HepG2 (cell line): Measurements from ENCODE around the gene PHLDB1. TPM values are rescaled to one million over a fixed set of nuclear protein-coding genes. Genes with fewer than 3 reads are reported as not detected.

Experiments
- FOXC1 ChIP-seq: sonication (generic); formaldehyde crosslinking; IDR thresholded peaks from 2 replicates; pipeline ENCODE4 v1.8.0; 2022; ENCODE audit warnings: mild to moderate bottlenecking, missing genetic modification reagents, borderline replicate concordance
- JUND ChIP-seq: sonication (generic); formaldehyde crosslinking; IDR thresholded peaks from 2 replicates; pipeline ENCODE4 v1.8.0; 2022; ENCODE audit warnings: mild to moderate bottlenecking, missing genetic modification reagents
- RARG ChIP-seq: sonication (generic); formaldehyde crosslinking; IDR thresholded peaks from 2 replicates; pipeline ENCODE4 v1.4.0; 2020; ENCODE audit warnings: low read depth, mild to moderate bottlenecking, missing genetic modification reagents
- RELA ChIP-seq: sonication (generic); formaldehyde crosslinking; IDR thresholded peaks from 2 replicates; pipeline ENCODE4 v1.4.0; 2020; ENCODE audit warnings: missing genetic modification reagents
- TEAD3 ChIP-seq: optimal IDR thresholded peaks from 2 replicates; pipeline ENCODE3; 2016; ENCODE audit warnings: borderline replicate concordance
- U2AF1 ChIP-seq: fragments of 200-400 bp; formaldehyde crosslinking; optimal IDR thresholded peaks from 2 replicates; pipeline ENCODE3; 2017; ENCODE audit warnings: mild to moderate bottlenecking, low read depth, low read length
- ZEB1 ChIP-seq: IDR thresholded peaks from 2 replicates; pipeline ENCODE4 v1.6.1; 2012; ENCODE audit warnings: mild to moderate bottlenecking, low read depth, inconsistent platforms; ENCODE audit not compliant: insufficient replicate concordance
- ZNF367 ChIP-seq: sonication (generic); formaldehyde crosslinking; IDR thresholded peaks from 2 replicates; pipeline ENCODE4 v1.4.0; 2020; ENCODE audit warnings: missing genetic modification reagents, borderline replicate concordance
- ZNF678 ChIP-seq: sonication (generic); formaldehyde crosslinking; IDR thresholded peaks from 2 replicates; pipeline ENCODE4 v1.4.0; 2020; ENCODE audit warnings: mild to moderate bottlenecking, missing genetic modification reagents
- polyA plus RNA-seq, 8 experiments: library from polyadenylated mRNA; depleted of rRNA in 3 of 8; stranded (reverse) in 7 of 8; unstranded in 1 of 8; fragments of >200 nt; fragmentation: Illumina TruSeq in 4 of 8; extraction: Trizol in 4 of 8; gene quantifications; 2 replicates each; pipeline versions ENCODE4 v1.2.1 to v1.2.3, GENCODE V29; 2011 to 2016; ENCODE audit warnings: low read depth in 4 of 8, missing spikeins in 1 of 8, mixed read lengths in 1 of 8; ENCODE audit not compliant: insufficient read depth in 1 of 8
- total RNA-seq, 5 experiments: library from RNA; depleted of rRNA; stranded (reverse); fragments of >200 nt; fragmentation: Illumina TruSeq; extraction: Trizol; gene quantifications; 2 replicates each; pipeline ENCODE4 v1.2.3, GENCODE V29; 2016; ENCODE audit warnings: low read depth in 1 of 5
- TF ChIP-seq, protein P1 (sequence below): sonication (generic); formaldehyde crosslinking; IDR thresholded peaks from 2 replicates; pipeline ENCODE4 v1.5.0; 2020; ENCODE audit warnings: mild to moderate bottlenecking, missing genetic modification reagents, borderline replicate concordance
- TF ChIP-seq, protein P2 (sequence below): sonication (generic); formaldehyde crosslinking; IDR thresholded peaks from 2 replicates; pipeline ENCODE4 v1.4.0; 2020; ENCODE audit warnings: mild to moderate bottlenecking, missing genetic modification reagents
- TF ChIP-seq, protein P3 (sequence below): sonication (generic); formaldehyde crosslinking; IDR thresholded peaks from 2 replicates; pipeline ENCODE4 v1.8.1; 2023; ENCODE audit warnings: mild to moderate bottlenecking, missing genetic modification reagents, borderline replicate concordance

Gene PHLDB1
- total and polyA plus RNA-seq, 2 of the 13 experiments (the other 11 are each of a cell fraction or from before 2014, with no cell fraction given), result 13.8 to 14.2 TPM

DNA sequence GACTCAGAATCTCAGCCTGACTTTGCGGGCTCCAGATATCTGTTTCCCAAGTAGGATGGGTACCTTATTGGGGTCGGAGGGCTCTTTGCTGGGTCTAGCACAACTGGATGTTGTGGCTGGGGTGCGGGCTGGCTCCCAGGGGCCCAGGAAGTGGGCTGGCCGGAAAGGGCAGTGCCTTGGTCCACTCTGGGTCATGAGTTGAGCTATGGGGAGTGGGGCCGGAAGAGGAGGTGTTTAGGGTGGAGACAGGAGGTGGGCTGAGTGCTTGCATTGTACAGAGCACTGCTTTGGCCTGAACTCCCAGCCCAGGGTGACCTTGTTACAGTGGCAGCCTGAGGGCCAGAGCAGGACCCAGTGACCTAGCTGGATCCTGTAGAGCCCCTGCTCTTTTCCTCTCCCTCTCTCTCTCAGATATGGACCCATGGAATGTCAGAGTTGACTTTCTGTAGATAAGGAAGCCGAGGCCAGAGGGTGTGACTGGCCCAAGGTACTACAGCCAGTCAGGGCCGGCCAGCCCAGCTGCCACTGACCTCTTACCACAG is 13.2 kb downstream of the PHLDB1 start (continued):
- no peak for TF ChIP-seq ZNF367 (CRISPR knock-in tag)
- no peak for TF ChIP-seq RELA (CRISPR knock-in tag)
- TF ChIP-seq ZNF678 (CRISPR knock-in tag), result 0 out of 2 replicates have a peak, but pooled peaks have one; percentile 60
- TF ChIP-seq, protein P1, sequence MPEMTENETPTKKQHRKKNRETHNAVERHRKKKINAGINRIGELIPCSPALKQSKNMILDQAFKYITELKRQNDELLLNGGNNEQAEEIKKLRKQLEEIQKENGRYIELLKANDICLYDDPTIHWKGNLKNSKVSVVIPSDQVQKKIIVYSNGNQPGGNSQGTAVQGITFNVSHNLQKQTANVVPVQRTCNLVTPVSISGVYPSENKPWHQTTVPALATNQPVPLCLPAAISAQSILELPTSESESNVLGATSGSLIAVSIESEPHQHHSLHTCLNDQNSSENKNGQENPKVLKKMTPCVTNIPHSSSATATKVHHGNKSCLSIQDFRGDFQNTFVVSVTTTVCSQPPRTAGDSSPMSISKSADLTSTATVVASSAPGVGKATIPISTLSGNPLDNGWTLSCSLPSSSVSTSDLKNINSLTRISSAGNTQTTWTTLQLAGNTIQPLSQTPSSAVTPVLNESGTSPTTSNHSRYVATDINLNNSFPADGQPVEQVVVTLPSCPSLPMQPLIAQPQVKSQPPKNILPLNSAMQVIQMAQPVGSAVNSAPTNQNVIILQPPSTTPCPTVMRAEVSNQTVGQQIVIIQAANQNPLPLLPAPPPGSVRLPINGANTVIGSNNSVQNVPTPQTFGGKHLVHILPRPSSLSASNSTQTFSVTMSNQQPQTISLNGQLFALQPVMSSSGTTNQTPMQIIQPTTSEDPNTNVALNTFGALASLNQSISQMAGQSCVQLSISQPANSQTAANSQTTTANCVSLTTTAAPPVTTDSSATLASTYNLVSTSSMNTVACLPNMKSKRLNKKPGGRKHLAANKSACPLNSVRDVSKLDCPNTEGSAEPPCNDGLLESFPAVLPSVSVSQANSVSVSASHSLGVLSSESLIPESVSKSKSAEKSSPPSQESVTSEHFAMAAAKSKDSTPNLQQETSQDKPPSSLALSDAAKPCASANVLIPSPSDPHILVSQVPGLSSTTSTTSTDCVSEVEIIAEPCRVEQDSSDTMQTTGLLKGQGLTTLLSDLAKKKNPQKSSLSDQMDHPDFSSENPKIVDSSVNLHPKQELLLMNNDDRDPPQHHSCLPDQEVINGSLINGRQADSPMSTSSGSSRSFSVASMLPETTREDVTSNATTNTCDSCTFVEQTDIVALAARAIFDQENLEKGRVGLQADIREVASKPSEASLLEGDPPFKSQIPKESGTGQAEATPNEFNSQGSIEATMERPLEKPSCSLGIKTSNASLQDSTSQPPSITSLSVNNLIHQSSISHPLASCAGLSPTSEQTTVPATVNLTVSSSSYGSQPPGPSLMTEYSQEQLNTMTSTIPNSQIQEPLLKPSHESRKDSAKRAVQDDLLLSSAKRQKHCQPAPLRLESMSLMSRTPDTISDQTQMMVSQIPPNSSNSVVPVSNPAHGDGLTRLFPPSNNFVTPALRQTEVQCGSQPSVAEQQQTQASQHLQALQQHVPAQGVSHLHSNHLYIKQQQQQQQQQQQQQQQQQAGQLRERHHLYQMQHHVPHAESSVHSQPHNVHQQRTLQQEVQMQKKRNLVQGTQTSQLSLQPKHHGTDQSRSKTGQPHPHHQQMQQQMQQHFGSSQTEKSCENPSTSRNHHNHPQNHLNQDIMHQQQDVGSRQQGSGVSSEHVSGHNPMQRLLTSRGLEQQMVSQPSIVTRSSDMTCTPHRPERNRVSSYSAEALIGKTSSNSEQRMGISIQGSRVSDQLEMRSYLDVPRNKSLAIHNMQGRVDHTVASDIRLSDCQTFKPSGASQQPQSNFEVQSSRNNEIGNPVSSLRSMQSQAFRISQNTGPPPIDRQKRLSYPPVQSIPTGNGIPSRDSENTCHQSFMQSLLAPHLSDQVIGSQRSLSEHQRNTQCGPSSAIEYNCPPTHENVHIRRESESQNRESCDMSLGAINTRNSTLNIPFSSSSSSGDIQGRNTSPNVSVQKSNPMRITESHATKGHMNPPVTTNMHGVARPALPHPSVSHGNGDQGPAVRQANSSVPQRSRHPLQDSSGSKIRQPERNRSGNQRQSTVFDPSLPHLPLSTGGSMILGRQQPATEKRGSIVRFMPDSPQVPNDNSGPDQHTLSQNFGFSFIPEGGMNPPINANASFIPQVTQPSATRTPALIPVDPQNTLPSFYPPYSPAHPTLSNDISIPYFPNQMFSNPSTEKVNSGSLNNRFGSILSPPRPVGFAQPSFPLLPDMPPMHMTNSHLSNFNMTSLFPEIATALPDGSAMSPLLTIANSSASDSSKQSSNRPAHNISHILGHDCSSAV (CRISPR knock-in tag), result no peak
- no peak for TF ChIP-seq U2AF1
- peak; percentile 44 for TF ChIP-seq ZEB1
- TF ChIP-seq, protein P2, sequence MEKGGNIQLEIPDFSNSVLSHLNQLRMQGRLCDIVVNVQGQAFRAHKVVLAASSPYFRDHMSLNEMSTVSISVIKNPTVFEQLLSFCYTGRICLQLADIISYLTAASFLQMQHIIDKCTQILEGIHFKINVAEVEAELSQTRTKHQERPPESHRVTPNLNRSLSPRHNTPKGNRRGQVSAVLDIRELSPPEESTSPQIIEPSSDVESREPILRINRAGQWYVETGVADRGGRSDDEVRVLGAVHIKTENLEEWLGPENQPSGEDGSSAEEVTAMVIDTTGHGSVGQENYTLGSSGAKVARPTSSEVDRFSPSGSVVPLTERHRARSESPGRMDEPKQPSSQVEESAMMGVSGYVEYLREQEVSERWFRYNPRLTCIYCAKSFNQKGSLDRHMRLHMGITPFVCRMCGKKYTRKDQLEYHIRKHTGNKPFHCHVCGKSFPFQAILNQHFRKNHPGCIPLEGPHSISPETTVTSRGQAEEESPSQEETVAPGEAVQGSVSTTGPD (CRISPR knock-in tag), result no peak
- TF ChIP-seq, protein P3, sequence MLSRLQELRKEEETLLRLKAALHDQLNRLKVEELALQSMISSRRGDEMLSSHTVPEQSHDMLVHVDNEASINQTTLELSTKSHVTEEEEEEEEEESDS, result no peak
- no peak for TF ChIP-seq JUND (CRISPR knock-in tag)
- TF ChIP-seq TEAD3, result peak; percentile 44
- TF ChIP-seq FOXC1, result no peak
- no peak for TF ChIP-seq RARG (CRISPR knock-in tag)
